ENCODE measurements around the gene ANO1. TPM values are rescaled to one million over a fixed set of nuclear protein-coding genes. Genes with fewer than 3 reads are reported as not detected.

Gene ANO1
- total RNA-seq, 4 donors from 2014 or later: 5.1 to 17.5 (median 14.5) TPM

DNA sequence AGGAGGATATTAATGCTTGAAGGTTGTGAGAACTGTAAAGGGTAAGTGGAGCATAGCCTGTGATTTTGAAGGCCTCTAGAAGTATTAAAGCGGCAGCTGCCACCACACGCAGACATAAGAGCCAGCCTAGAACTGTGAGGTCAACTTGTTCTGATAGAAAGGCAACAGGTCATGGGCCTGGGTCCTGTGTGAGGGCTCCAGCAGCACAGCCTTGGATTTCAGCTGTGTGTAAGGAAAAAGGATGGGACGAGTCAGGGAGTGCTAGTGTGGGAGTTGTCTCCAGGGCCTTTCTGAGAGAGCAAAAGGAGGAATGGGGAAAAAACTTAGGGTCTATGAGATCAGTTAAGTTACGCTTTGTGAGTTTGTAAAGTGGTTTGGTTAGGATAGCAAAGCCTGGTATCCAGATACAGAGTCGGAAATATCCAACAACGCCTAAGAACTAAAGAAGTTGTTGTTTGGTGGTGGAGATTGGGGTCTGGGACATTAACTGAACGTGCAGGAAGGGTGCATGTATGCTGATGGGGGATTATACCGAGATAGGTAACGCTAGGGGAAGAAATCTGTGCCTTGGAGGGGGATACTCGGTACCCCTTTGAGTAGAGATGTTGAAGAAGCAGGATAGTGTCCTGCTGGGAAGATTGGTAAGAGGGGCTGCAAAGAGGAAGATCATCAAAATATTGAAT, 17.4 kb upstream of the ANO1 start:
- WGBS, 2 donors: 84 to 86% methylated on average over 10 of the region's 10 CpGs
- Histone ChIP-seq H3K4me1 (peaks cover 4 to 28% (median 18%) of the 10 kb centered on the region in 3 donors), H3K27ac (no peak overlapping the region), H3K9me3 (peaks cover 0 to 1% (median 0%) of the 10 kb centered on the region in 3 donors), H3K27me3 (peaks cover 0 to 14% (median 0%) of the 10 kb centered on the region in 4 donors), H3K4me3 (no peak overlapping the region), H3K36me3 (no peaks in the 10 kb centered on the region)
- intact Hi-C loops (cut with DNase I): no loop called here
- no peak for DNase-seq
- TF ChIP-seq POLR2A (IDR thresholded peaks at IDR 0.05): no peak
- TF ChIP-seq, protein P1, sequence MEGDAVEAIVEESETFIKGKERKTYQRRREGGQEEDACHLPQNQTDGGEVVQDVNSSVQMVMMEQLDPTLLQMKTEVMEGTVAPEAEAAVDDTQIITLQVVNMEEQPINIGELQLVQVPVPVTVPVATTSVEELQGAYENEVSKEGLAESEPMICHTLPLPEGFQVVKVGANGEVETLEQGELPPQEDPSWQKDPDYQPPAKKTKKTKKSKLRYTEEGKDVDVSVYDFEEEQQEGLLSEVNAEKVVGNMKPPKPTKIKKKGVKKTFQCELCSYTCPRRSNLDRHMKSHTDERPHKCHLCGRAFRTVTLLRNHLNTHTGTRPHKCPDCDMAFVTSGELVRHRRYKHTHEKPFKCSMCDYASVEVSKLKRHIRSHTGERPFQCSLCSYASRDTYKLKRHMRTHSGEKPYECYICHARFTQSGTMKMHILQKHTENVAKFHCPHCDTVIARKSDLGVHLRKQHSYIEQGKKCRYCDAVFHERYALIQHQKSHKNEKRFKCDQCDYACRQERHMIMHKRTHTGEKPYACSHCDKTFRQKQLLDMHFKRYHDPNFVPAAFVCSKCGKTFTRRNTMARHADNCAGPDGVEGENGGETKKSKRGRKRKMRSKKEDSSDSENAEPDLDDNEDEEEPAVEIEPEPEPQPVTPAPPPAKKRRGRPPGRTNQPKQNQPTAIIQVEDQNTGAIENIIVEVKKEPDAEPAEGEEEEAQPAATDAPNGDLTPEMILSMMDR (IDR thresholded peaks at IDR 0.05): no peak

DNA sequence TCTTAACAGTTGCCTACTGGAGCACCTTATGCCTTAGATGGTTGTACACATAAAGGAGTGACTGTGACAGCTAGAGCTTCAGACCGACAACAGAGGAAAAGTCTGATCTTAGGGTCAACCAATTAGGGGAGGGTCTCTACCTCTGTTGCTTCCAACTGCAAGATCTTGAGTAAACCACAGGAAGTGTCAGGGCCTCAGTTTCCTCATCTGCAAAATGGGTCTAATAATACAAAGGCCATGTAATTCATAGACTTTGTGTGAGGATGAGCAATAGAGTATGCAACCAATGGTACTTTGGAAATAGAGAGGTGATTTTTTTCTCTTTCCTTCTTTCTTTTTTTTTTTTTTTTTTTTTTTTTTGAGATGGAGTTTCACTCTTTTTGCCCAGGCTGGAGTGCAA, 16.4 kb upstream of the ANO1 start:
- Histone ChIP-seq H3K9me3 (no peaks in the 10 kb centered on the region), H3K27ac (no peak overlapping the region), H3K4me3 (no peak overlapping the region), H3K36me3 (no peaks in the 10 kb centered on the region), H3K4me1 (peaks cover 4 to 28% (median 18%) of the 10 kb centered on the region in 3 donors), H3K27me3 (peaks cover 0 to 20% (median 0%) of the 10 kb centered on the region in 4 donors)
- intact Hi-C loops (cut with DNase I): no loop called here
- WGBS, 2 donors: 82 to 86% methylated on average over 1 of the region's 1 CpG
- TF ChIP-seq POLR2A (IDR thresholded peaks at IDR 0.05): no peak
- TF ChIP-seq, protein P1 (IDR thresholded peaks at IDR 0.05): no peak
- DNase-seq: no peak

DNA sequence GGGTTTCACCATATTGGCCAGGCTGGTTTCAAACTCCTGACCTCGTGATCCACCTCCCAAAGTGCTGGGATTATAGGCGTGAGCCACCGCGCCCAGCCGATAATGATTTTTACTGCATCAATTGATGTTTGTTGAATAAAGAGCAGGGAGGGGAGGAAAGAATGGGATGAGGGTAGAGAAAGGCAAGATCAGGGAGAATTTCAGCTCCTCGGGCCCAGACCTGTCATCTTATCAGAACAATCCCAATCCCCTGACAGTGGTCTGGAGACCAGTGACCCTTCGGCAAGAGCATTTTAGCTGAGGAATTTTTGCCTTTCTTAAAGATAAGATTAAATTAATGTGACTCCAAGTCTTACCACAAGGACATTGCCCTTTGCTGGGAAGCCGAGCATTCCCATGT, 15.0 kb upstream of the ANO1 start:
- TF ChIP-seq, protein P1 (IDR thresholded peaks at IDR 0.05): no peak
- TF ChIP-seq POLR2A (IDR thresholded peaks at IDR 0.05): no peak
- Histone ChIP-seq H3K36me3 (no peaks in the 10 kb centered on the region), H3K9me3 (no peaks in the 10 kb centered on the region), H3K27me3 (peaks cover 0 to 31% (median 0%) of the 10 kb centered on the region in 4 donors), H3K4me3 (no peak overlapping the region), H3K27ac (peak overlapping the region in 1 of 4 donors; percentile 17), H3K4me1 (peaks cover 4 to 35% (median 18%) of the 10 kb centered on the region in 3 donors)
- 69 to 76% methylated on average over 6 to 7 of the region's 8 CpGs for WGBS, 2 donors
- intact Hi-C loops (cut with DNase I): no loop called here
- no peak for DNase-seq

DNA sequence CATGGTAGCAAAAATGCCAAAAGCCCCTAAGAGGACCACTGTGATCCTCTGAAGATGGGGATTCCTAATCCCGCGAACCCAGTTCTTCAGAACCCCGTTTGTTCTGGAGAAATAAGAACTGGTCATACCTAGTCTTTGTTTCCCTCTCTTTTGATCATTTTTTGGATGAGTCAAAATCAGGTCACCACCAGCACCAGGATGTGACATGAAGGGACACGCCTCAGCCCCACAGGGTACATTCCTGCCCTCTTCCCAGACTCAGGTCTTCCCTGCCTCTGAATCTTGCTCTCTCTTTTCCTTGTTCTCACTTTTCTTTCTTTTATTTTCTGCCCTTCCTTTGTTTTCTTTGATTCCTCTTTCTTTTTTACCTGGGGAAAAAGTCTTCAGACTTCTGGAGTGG, 14.6 kb upstream of the ANO1 start:
- 36 to 38% methylated on average over 4 of the region's 4 CpGs for WGBS, 2 donors
- Histone ChIP-seq H3K27ac (peak overlapping the region; percentile 15 to 24 (median 19)), H3K4me1 (peaks cover 4 to 39% (median 18%) of the 10 kb centered on the region in 3 donors), H3K9me3 (no peaks in the 10 kb centered on the region), H3K4me3 (no peak overlapping the region), H3K36me3 (no peaks in the 10 kb centered on the region), H3K27me3 (peaks cover 0 to 36% (median 0%) of the 10 kb centered on the region in 4 donors)
- no peak for DNase-seq
- TF ChIP-seq, protein P1 (IDR thresholded peaks at IDR 0.05): no peak
- TF ChIP-seq POLR2A (IDR thresholded peaks at IDR 0.05): no peak
- intact Hi-C loops (cut with DNase I): no loop called here

DNA sequence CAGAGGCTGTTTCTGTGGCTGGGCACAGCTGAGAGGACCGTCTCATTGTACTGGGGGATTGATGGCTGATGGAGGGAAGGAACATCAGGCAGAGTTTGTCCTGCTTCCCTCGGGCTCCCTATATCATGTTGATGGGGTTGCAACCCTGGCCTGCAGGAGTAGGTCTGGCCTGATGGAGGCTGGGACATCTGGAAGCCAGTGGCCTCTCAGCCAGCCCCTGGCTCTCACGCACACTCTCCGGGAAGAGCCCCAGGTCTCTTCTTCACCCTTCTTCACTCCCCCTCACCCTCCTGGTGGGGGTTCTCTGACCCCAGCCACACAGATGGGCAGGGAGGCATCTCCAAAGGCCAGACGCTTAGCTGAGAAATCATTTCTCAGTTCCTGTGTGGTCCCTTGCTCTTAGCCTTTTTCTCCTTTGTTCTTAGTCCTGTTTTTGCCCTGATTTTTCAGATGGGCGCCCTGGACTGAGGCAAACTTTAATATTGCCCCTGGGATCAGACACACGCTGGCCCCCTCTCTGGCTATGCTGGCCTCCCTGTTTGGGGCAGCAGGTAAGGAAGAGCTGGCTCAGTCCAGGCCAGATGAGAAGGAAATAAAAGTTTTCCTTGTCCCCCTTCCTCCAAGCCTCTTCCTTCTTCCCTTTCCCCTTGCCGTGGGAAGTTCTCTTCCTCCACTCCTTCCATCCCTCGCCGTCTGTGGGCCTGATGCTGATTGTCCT, 13.9 kb upstream of the ANO1 start:
- WGBS, 2 donors: 57 to 62% methylated on average over 10 of the region's 10 CpGs
- no peak overlapping the region for H3K4me3 ChIP-seq
- H3K27ac ChIP-seq: peak overlapping the region; percentile 15 to 24 (median 19)
- H3K27me3 ChIP-seq: peaks cover 0 to 42% (median 0%) of the 10 kb centered on the region in 4 donors
- TF ChIP-seq, protein P1 (IDR thresholded peaks at IDR 0.05): no peak
- TF ChIP-seq POLR2A (IDR thresholded peaks at IDR 0.05): no peak
- peaks cover 4 to 40% (median 18%) of the 10 kb centered on the region in 3 donors for H3K4me1 ChIP-seq
- no peak for DNase-seq
- intact Hi-C loops (cut with DNase I): no loop called here
- H3K36me3 ChIP-seq: no peaks in the 10 kb centered on the region
- H3K9me3 ChIP-seq: no peaks in the 10 kb centered on the region
